HepG2 (cell line): ENCODE measurements around the gene NPHP4. TPM values are rescaled to one million over a fixed set of nuclear protein-coding genes. Genes with fewer than 3 reads are reported as not detected.

Experiments used
- BORCS8-MEF2B ChIP-seq: sonication (generic); formaldehyde crosslinking; IDR thresholded peaks from 2 replicates; pipeline ENCODE4 v1.8.0; 2022; ENCODE audit warnings: mild to moderate bottlenecking, missing genetic modification reagents
- DMAP1 ChIP-seq: IDR thresholded peaks from 2 replicates; pipeline ENCODE4 v1.6.1; 2016
- FOXO4 ChIP-seq: sonication (generic); formaldehyde crosslinking; conservative IDR thresholded peaks from 2 replicates; pipeline ENCODE4 v1.8.1; 2023; ENCODE audit warnings: missing genetic modification reagents
- GATAD1 ChIP-seq: IDR thresholded peaks from 2 replicates; pipeline ENCODE4 v1.6.1; 2016; ENCODE audit warnings: missing genetic modification reagents, missing compliant biosample characterization
- GMEB1 ChIP-seq: sonication (generic); formaldehyde crosslinking; IDR thresholded peaks from 2 replicates; pipeline ENCODE4 v1.5.1; 2020; ENCODE audit warnings: missing genetic modification reagents, mild to moderate bottlenecking, borderline replicate concordance
- HDAC1 ChIP-seq: sonication (generic); formaldehyde crosslinking; IDR thresholded peaks from 2 replicates; pipeline ENCODE4 v1.5.1; 2020; ENCODE audit warnings: mild to moderate bottlenecking, missing genetic modification reagents
- HNF4G ChIP-seq, 2 experiments: sonication (generic) in 1 of 2; formaldehyde crosslinking in 1 of 2; IDR thresholded peaks; 2 replicates each; pipeline versions ENCODE4 v1.4.0 to v1.6.1; 2011 to 2020; ENCODE audit warnings: borderline replicate concordance in 2 of 2, low read depth in 2 of 2, mild to moderate bottlenecking in 2 of 2, low read length in 1 of 2, missing genetic modification reagents in 1 of 2, moderate library complexity in 1 of 2
- IKZF1 ChIP-seq: fragments of 450-650 bp; IDR thresholded peaks from 2 replicates; pipeline ENCODE4 v1.7.1; 2016
- NFYB ChIP-seq: sonication (generic); formaldehyde crosslinking; IDR thresholded peaks from 2 replicates; pipeline ENCODE4 v1.4.0; 2020; ENCODE audit warnings: missing genetic modification reagents
- NR2F2 ChIP-seq: IDR thresholded peaks from 2 replicates; pipeline ENCODE4 v1.6.1; 2012; ENCODE audit warnings: low read depth, inconsistent platforms, borderline replicate concordance
- RFX1 ChIP-seq: fragments of 450-650 bp; IDR thresholded peaks from 2 replicates; pipeline ENCODE4 v1.6.1; 2017
- SIN3B ChIP-seq: fragments of 150-350 bp; IDR thresholded peaks from 2 replicates; pipeline ENCODE4 v1.6.1; 2014; ENCODE audit warnings: low read length
- TBL1XR1 ChIP-seq: fragments of 150-350 bp; IDR thresholded peaks from 2 replicates; pipeline ENCODE4 v1.6.1; 2014; ENCODE audit warnings: borderline replicate concordance, low read length; ENCODE audit not compliant: partially characterized antibody
- TCF12 ChIP-seq, 2 experiments: fragments of 450-650 bp in 1 of 2; sonication (generic) in 1 of 2; formaldehyde crosslinking in 1 of 2; IDR thresholded peaks; 2 replicates each; pipeline versions ENCODE4 v1.6.1 to v1.8.0; 2017 to 2022; ENCODE audit warnings: antibody characterized with exemption in 1 of 2, mild to moderate bottlenecking in 1 of 2, missing genetic modification reagents in 1 of 2, moderate library complexity in 1 of 2
- ZFP91 ChIP-seq: sonication (generic); formaldehyde crosslinking; IDR thresholded peaks from 2 replicates; pipeline ENCODE4 v1.9.0; 2022; ENCODE audit warnings: missing genetic modification reagents, mild to moderate bottlenecking, borderline replicate concordance
- ZNF431 ChIP-seq: sonication (generic); formaldehyde crosslinking; IDR thresholded peaks from 2 replicates; pipeline ENCODE4 v1.9.0; 2022; ENCODE audit warnings: missing genetic modification reagents, low read depth, mild to moderate bottlenecking, borderline replicate concordance
- ZNF501 ChIP-seq: sonication (generic); formaldehyde crosslinking; IDR thresholded peaks from 2 replicates; pipeline ENCODE4 v1.5.1; 2020; ENCODE audit warnings: mild to moderate bottlenecking, moderate library complexity, missing genetic modification reagents
- ZNF713 ChIP-seq: sonication (generic); formaldehyde crosslinking; IDR thresholded peaks from 2 replicates; pipeline ENCODE4 v1.4.0; 2020; ENCODE audit warnings: mild to moderate bottlenecking, missing genetic modification reagents
- polyA plus RNA-seq, 8 experiments: library from polyadenylated mRNA; depleted of rRNA in 3 of 8; stranded (reverse) in 7 of 8; unstranded in 1 of 8; fragments of >200 nt; fragmentation: Illumina TruSeq in 4 of 8; extraction: Trizol in 4 of 8; gene quantifications; 2 replicates each; pipeline versions ENCODE4 v1.2.1 to v1.2.3, GENCODE V29; 2011 to 2016; ENCODE audit warnings: low read depth in 4 of 8, missing spikeins in 1 of 8, mixed read lengths in 1 of 8; ENCODE audit not compliant: insufficient read depth in 1 of 8
- total RNA-seq, 5 experiments: library from RNA; depleted of rRNA; stranded (reverse); fragments of >200 nt; fragmentation: Illumina TruSeq; extraction: Trizol; gene quantifications; 2 replicates each; pipeline ENCODE4 v1.2.3, GENCODE V29; 2016; ENCODE audit warnings: low read depth in 1 of 5
- TF ChIP-seq, protein P1 (sequence below): sonication (generic); formaldehyde crosslinking; IDR thresholded peaks from 2 replicates; pipeline ENCODE4 v1.5.0; 2020; ENCODE audit warnings: mild to moderate bottlenecking, missing genetic modification reagents, borderline replicate concordance

Gene NPHP4
- total and polyA plus RNA-seq, 2 of the 13 experiments (the other 11 are each of a cell fraction or from before 2014, with no cell fraction given), result 4.4 to 6.8 TPM

GRCh38 chr1:5992026-5992813, at the start of gene NPHP4 (continued):
- TF ChIP-seq BORCS8-MEF2B, result peak; percentile 83; the same call in 1 of the 2 replicates
- TF ChIP-seq, protein P1, sequence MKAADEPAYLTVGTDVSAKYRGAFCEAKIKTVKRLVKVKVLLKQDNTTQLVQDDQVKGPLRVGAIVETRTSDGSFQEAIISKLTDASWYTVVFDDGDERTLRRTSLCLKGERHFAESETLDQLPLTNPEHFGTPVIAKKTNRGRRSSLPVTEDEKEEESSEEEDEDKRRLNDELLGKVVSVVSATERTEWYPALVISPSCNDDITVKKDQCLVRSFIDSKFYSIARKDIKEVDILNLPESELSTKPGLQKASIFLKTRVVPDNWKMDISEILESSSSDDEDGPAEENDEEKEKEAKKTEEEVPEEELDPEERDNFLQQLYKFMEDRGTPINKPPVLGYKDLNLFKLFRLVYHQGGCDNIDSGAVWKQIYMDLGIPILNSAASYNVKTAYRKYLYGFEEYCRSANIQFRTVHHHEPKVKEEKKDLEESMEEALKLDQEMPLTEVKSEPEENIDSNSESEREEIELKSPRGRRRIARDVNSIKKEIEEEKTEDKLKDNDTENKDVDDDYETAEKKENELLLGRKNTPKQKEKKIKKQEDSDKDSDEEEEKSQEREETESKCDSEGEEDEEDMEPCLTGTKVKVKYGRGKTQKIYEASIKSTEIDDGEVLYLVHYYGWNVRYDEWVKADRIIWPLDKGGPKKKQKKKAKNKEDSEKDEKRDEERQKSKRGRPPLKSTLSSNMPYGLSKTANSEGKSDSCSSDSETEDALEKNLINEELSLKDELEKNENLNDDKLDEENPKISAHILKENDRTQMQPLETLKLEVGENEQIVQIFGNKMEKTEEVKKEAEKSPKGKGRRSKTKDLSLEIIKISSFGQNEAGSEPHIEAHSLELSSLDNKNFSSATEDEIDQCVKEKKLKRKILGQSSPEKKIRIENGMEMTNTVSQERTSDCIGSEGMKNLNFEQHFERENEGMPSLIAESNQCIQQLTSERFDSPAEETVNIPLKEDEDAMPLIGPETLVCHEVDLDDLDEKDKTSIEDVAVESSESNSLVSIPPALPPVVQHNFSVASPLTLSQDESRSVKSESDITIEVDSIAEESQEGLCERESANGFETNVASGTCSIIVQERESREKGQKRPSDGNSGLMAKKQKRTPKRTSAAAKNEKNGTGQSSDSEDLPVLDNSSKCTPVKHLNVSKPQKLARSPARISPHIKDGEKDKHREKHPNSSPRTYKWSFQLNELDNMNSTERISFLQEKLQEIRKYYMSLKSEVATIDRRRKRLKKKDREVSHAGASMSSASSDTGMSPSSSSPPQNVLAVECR (CRISPR knock-in tag), result peak; percentile 96
- TF ChIP-seq FOXO4, result no peak
- peak; percentile 66; the same call in 1 of the 2 replicates for TF ChIP-seq ZFP91 (CRISPR knock-in tag)
- TF ChIP-seq TBL1XR1, result no peak
- TF ChIP-seq NFYB (CRISPR knock-in tag), result peak; percentile 99
- peak; percentile 92 for TF ChIP-seq HDAC1 (CRISPR knock-in tag)
- TF ChIP-seq ZNF431 (CRISPR knock-in tag), result no peak
- TF ChIP-seq GMEB1 (CRISPR knock-in tag), result peak; percentile 80
- TF ChIP-seq HNF4G (IDR thresholded peaks at IDR 0.05; ENCODE audit: borderline replicate concordance, low read depth, low read length), result 0 out of 2 replicates have a peak, but pooled peaks have one; percentile 13
- 0 out of 2 replicates have a peak, but pooled peaks have one; percentile 27 for TF ChIP-seq HNF4G (CRISPR knock-in tag; IDR thresholded peaks at IDR 0.05; ENCODE audit: borderline replicate concordance, low read depth)
- peak; percentile 28; the same call in 1 of the 2 replicates for TF ChIP-seq DMAP1
- TF ChIP-seq TCF12 (IDR thresholded peaks at IDR 0.05), result no peak
- TF ChIP-seq TCF12 (CRISPR knock-in tag; IDR thresholded peaks at IDR 0.05), result no peak
- peak; percentile 78 for TF ChIP-seq GATAD1 (CRISPR knock-in tag)
- peak; percentile 81 for TF ChIP-seq RFX1
- TF ChIP-seq ZNF713 (CRISPR knock-in tag), result 0 out of 2 replicates have a peak, but pooled peaks have one; percentile 67
- no peak; the same call in 1 of the 2 replicates for TF ChIP-seq SIN3B
- TF ChIP-seq NR2F2, result 0 out of 2 replicates have a peak, but pooled peaks have one; percentile 21
- TF ChIP-seq ZNF501 (CRISPR knock-in tag), result peak; percentile 58; the same call in 1 of the 2 replicates
- TF ChIP-seq IKZF1, result no peak
